HG02943 (cell line): Measurements from ENCODE around the gene NUP214.
"Not testable (repeated sequence)": the region's sequence is repeated elsewhere in the genome, so short reads cannot be mapped to it uniquely, and the experiment has no call there.

Experiments
- ATAC-seq: cut with Tn5 transposase; IDR thresholded peaks from one replicate; pipeline ENCODE4 v1.9.1; 2021; ENCODE audit warnings: mild to moderate bottlenecking, low read depth, moderate library complexity; ENCODE audit not compliant: unreplicated experiment

The NUP214 gene

DNA sequence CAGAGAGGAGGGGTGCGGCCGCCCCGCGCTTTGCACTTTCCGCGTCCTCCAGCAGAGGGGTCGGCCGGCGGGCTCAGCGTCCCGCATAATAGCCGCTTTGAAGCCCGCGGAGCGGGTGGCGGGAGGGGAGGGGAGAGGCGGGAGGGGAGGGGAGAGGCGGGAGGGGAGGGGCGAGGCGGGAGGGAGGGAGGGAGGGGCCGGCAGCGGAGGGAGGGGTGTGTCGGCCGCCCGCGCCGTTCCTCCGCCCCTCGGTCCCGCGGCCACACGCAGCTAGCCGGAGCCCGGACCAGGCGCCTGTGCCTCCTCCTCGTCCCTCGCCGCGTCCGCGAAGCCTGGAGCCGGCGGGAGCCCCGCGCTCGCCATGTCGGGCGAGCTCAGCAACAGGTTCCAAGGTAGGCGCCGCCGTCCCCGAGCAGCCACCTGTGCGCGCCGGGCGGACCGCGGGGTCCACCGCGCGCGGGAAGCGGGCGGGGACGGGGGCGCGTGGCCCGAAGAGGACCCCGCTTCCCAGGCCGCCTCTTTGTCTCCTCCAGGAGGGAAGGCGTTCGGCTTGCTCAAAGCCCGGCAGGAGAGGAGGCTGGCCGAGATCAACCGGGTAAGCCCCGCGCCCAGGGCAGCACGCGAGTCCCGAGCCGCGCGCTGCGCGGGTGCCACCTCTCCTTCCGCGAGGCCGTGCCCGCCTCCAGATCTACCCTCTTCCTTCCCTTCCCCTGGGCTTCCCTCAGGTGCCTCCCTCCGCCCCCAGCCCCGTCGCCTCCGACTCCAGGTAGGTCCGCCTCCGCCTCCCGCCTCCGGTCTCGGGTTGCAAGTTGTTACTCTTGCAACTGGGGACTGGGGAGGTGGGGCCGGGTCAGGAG is 28.9 kb upstream of the NUP214 start, which contains the start of gene AIF1L:
AIF1L (plus strand) TSS at position 263 of the 857 bp plus-strand sequence; CDS start at position 362, 99 bp downstream.
- no peak for ATAC-seq

DNA sequence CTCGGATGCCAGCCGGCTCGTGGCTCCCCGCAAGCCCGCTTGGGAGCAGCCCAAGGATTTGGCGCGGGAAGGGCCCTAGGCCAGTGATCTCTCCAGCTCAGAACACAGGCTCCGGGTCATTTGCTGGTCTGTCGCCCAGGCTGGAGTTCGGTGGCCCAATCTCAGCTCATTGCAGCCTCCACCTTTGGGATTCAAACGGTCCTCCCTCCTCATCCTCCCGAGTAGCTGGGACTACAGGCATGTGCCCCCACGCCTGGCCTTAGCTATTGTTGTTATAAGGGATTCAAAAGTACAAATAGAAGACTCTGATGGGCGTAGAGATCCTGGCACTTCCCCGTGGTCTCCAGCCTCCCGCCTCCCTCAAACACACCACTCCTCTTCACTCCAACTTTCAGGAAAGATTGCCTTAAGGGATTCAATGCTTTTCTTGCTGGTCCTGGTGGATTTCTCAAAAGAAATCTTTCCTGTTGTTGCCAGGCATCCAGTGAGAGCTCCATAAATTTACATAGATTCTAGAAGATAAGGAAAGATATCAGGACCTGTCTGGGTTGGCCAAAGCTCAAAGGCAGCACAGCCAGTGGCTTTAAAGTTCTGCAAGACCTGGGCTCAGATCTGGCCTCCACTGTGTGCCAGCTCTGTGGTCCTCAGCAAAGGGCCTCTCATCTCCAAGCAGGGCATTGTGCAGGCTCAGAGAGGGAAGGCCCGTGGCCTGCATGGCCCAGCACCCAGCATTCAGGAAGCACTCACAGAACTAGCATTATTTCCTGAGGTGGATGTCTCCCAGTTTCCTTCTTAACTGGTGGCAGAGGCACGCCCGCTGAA is 28.0 kb upstream of the NUP214 start:
- ATAC-seq: no peak

DNA sequence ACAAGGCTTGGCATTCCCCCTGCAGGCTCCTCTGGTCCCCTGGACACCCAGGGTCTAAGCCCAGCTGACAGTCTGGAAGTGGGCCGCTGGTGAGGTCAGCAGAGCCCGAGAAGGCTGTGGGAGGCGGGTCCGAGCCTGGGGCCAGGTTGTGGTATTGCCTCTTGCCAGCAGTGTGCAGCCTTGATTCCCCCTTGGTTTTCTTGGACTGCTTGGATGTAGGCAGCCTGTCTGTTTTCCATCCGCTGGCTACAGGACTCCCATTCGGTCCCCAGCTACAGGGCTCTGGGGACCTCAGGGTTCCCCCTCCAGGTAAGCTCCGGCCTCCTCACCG is 27.5 kb upstream of the NUP214 start:
- ATAC-seq: no peak

DNA sequence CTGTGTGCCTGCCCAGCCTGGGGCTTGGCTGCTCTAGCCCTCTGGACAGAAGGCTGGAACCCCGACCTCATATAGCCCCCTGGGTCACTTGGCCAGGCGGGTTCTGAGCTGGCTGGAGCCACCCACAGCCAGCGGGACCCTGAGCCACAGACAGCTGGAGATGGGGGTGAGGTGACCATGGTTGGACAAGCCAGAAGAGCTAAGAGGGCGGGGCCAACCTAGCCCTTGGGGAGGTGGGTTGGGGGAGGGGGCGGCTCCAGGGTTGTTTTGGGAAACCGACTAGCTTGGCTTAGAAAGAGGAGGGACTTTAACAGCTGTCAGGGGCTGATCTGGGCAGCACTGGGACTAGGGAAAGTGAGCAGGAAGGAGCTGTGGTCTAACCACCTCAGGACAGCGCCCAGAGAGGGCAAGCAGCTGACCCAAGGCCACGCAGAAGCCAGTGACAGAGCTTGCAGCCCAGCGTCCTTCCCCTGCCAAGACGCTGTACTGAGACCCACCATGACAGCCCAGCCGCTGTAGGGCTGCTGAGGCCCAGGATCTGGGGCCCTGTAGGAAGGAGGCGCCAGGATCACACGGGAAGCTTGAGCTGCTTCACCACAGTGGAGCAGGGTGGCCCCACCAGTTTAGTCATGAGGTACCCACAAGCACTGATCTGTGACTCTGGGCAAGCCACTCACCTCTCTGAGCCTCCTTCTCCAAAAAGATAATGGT is 26.8 kb upstream of the NUP214 start:
- ATAC-seq: no peak

DNA sequence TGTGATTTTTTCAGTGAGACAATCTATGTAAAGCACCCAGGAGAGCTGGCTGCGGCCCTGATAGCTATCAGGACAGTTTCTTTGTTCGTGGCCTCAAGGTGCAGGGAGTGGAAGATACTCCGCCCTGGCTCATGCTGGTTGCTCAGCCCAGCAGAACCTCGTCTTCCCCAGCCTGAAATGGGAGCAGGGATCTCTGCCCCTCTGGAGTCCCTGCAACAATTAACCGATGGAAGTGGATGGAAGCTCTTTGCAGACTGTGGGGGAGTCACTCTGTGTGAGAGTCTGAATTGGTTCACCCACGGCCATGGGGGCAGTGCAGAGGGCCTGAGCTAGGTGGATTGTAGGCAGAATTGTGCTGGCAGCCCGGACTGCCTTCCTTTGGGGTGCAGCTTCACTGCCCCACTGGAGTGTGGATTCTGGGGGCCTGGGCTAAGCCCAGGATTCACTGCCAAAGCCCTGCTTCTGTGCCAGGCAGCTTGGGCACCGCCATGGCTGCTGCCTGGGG is 26.2 kb upstream of the NUP214 start:
- ATAC-seq: no peak

DNA sequence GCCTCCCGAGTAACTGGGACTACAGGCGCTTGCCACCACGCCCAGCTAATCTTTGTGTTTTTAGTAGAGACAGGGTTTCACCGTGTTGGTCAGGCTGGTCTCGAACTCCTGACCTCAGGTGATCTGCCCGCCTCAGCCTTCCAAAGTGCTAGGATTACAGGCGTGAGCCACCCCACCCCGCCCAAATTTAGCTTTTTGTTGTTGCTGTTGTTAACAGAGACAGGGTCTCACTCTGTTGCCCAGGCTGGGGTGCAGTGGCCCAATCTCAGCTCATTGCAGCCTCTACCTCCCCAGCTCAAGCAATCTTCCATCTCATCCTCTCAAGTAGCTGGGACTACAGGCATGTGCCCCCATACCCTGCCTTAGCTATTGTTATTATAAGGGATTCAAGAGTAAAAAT is 25.5 kb upstream of the NUP214 start:
- not testable (repeated sequence) for ATAC-seq

DNA sequence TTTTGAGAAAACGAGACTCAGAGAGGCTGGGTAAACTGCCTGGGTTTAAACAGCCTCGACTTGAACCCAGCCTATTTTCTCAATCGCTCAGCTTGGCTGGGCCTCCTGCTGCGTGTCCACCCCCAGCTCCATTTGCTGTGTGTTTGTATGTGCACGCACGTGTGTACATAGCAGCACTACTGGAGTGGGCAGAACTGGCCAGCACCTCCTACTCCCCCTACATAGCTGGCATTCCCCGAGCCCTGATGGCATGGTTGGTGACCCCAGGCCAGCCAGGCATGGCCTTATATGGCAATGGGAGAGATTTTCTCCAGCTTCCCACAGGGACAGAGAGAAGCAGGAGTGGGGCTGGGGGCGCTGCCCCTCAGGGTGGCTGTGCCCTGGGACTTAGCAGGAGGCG is 24.9 kb upstream of the NUP214 start:
- ATAC-seq: no peak

DNA sequence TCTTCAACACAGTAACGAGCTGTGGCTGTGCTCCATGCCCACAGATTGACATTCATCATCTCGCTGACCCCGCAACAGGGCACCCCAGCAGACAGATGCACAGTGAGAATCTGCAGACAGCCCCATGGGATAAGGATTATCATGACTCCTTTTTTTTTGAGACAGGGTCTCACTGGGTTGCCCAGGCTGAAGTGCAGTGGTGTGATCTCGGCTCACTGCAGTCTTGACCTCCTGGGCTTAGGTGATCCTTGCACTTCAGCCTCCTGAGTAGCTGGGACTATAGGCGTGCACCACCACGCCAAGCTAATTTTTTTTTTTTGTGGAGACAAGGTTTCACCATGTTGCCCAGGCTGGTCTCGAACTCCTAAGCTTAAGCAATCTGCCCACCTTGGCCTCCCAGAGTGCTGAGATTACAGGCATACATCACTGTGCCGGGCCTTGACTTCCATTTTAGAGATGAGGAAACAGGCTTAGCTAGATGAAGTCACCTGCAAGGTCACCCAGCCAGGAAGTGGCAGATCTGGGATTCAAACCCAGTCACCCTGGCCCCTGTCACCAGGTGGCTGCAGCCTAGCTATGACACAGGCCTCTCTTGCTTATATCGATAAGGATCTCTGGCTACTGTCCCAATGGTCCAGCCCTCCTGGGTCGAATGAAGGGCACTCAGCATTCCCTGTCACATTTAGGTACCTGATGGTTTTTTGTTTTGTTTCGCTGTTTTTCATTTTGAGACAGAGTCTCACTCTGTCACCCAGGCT is 24.0 kb upstream of the NUP214 start:
- no peak for ATAC-seq

DNA sequence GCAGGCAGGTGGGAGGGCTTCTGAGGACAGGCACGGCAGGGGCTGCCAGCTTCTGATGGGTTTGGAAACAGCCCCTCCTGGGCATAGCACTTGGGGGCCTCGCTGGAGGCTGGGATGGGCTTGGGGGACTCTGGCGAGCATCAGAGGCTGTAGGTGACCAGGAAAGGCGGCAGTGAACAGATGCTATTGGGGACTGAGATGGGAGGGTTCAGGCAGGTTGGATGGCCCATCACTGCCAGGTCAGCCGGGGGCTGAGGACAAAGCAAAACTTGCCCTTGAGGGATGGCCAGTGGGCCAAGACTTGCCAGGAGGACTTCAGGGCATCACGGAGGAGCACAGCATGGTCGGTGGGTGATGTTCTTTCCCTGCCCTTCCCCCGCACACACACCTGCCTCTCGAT is 22.4 kb upstream of the NUP214 start:
- no peak for ATAC-seq

DNA sequence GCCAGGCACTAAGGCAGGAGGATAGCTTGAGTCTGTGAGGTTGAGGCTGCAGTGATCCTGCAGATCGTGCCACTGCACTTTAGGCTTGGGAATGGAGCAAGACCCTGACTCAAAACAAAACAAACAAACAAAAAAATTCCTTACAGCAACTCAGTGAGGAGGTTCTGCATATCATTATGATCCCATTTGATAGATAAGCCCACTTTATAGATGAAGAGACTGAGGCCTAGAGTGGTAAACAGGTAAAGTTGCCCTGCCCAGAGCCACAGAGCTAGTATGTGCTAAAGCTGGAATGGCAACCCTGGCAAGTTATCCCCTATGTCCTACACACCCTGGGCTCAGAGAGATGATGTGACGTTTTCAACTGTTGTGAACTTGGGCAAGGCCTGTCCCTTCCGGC is 21.9 kb upstream of the NUP214 start:
- ATAC-seq: no peak

DNA sequence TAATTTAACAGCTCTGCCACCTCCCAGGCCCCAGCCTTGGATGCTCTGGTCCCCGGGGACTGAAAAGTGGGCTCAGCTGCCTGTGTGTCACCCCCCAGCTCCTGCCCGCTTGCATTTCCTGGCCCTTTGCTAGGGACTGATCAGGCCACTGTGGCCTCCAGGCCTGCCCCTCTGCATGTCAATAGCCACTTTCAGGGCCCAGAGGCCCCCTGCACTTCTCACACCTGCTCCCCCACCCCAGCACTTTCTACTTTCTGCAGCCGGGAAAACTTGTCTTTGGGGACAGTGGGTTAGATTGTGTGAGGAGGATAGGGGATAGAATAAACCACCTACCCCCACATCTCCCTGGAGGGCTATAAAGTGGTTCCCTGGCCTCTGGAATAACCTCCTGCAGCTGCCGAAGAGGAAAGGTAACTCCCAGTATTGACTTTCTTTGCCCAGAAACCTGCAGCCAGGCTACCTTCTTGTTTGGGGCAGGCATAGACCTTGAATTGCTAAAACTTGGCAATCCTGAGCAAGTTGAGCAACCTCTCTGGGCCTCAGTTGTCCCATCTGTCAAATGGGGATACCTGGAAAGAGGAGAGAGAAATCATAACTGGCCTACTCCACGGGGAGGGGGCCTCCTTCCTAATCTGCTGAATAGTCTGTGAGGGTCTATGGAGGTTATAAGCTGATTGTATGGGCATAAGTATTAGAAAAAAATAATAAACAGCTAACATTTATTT is 21.2 kb upstream of the NUP214 start:
- no peak for ATAC-seq

DNA sequence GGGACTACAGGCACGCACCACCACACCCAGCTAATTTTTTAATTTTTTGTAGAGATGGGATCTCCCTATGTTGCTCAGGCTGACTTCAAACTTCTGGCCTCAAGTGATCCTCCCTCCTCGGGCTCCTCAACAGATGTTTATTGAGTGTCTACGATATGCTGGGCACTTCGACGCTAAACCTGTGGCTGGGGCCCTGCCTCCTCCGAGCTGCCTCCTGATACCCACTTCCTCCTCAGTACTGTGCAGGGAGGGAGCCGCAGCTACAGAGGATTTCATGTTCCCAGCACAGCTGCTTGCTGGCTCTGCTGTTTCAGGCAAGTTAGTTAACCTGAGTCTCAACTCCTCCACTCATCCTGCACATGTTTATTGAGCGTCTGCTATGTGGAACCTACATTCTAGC is 19.4 kb upstream of the NUP214 start:
- ATAC-seq: no peak

DNA sequence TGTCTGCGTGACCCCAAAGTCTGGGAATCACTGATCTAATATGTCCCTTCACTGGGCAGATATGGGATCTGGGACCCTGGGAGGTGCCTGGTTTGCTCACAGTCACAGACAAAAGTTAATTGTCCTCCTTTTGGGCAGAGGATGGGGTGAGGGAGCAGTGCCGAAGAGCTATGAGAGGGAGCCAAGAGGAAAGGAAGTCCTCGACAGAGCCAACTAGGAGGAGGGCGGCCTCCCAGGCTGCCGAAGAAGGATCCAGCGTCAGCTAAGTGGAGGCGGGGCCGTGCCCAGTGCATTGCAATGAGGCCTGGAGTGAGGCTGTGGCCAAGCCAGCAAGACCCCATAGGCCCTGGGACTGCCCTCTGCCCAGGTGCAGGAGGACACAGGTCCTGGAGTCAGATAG is 17.6 kb upstream of the NUP214 start:
- no peak for ATAC-seq

DNA sequence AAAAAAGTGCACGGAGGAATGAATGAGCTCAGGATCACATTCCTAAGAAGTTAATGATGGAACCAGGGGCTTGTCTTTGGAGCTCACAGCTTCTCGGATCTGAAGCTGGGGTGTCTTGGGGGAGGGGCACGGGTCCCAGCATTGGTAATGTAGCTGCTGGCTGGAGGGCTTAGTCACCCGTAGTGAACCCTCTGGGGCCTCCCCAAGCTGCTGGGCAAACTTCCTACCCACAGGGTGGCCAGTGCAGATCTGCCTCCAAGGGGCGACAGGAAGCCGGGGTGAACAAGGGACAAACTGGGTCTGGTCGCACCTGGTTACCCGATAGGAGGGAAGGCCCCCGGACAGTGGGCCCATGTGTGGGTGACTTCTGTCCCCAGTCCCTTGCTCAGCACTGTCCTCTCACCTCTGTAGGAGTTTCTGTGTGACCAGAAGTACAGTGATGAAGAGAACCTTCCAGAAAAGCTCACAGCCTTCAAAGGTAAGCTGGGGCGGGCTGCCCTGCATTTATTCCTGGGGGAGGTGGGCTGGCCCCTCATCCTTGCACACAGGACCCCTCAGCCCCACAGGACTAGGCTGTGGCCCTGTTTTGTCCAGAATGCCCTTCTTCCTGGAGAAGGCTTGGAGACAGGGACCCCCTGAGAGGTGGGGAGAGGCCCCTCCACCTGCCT is 14.1 kb upstream of the NUP214 start:
- ATAC-seq: no peak

DNA sequence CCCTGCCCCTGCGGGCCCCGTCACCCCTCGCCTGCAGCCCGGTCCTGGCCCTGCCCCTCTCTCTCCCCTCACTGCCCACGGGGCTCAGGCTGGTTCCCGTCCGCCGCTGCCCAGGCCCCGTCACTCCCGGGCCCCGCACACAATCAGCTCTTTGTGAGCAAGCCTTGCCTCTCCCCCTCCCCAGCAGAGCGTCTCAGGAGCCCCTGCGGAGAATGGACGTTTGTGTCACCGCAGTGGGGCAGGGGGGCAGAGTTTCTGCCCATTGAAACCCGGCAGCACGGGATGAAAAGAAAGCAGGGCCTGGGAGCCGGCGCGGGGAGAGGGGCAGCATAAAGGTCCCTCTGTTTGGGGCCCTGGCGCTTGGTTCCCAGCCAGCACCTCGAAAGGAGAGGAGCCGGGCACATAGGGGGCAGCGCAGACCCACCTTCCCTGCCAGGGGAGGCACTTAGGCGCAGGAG is 13.5 kb upstream of the NUP214 start:
- no peak for ATAC-seq

DNA sequence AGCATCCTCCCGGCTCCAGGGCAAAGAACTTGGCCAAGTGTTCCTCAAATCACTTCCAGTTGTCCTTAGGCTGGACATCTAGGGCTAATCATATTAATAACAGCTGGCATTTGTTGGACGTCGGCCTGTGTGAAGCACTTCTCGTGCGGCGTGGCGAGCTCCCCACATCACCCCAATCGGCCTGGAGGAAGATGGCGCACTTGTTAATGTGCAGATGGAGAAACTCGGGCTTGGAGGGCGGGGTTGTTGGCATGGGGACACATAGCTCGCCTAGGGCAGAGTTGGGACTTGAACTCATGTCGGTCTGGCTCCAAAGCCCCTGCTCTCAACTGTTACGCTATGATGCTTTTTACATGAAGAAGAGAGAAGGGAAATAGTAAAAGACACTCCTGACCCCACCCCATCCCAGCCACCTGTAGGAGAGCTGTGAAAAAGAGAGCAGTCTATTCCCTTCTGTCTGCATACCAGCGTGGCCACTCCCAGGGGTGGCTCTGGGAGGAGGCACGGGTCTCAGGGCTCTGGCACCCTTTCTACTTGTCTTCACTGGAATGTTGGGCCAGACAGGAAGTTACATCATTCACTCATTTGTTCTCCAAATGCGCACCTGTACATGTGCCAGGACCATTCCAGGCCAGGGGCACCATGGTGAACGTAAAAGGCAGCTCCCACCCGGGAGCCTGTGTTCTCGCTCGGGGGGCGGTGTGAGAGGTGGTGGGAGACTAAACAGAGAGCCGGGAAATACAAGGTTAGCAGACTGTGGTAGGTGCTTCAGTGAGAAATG is 12.8 kb upstream of the NUP214 start:
- no peak for ATAC-seq

DNA sequence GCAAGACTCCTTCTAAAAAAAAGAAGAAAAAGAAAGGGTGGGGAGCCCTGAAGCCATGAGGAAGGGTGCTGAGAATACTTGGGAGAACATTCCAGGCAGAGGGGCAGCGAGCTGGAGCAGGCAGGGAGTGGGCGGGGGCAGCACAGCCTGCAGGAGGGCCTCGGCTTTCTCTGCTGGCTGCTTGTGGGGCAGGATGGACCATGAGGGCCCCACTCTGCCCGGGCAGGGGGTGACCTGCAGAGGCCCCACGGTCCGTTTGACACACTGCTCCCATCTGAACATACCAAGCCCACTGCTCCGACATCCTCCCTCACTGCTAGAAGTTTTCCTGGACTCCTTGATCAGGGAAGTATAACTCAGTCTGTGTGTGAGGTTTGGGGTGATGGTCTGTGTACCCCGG is 11.7 kb upstream of the NUP214 start:
- no peak for ATAC-seq

DNA sequence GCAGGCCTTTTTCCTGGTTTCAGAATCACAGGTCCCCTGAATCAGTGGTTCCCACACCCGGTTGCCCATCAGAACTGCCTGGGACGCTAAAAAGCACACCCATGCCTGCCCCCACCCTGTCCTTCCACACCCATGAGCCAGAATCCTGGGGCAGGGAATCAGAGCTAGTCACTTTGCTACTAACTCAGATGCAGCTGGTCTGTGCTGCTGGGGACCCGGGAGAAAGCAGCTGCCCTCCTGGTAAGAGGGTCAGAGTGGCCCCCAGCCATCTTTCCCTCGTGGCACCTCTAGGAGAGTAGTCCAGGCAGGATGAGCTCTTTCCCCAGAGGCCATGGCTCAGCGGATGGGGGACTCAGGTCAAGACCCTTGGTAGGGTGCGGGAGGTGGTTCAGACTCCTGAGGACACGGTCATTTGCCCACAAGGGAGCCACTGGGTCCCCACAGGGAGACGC is 11.3 kb upstream of the NUP214 start:
- no peak for ATAC-seq
